RWPE2 (cell line): ENCODE results near the gene CAPN9.

Experiments used
- ATAC-seq: fragments of 200-7000 bp; cut with Tn5 transposase; 3 replicates; pipeline ENCODE4 v1.9.1; 2021; ENCODE audit warnings: low read depth
- DNase-seq: peaks from one replicate; pipeline ENCODE4 v3.0.0-alpha.2; 2020; ENCODE audit warnings: low spot score
- H3K27ac ChIP-seq: fragments of 450-650 bp; 2 replicates; pipeline ENCODE4 v1.5.1; 2017; ENCODE audit warnings: mild to moderate bottlenecking; ENCODE audit not compliant: poor library complexity, severe bottlenecking
- H3K27me3 ChIP-seq: fragments of 250-450 bp; sonication (Bioruptor Pico); 2 replicates; pipeline ENCODE4 v1.5.1; 2021; ENCODE audit warnings: mild to moderate bottlenecking, moderate library complexity; ENCODE audit not compliant: insufficient read depth, poor library complexity, severe bottlenecking
- H3K36me3 ChIP-seq: fragments of 250-450 bp; sonication (Bioruptor Pico); 2 replicates; pipeline ENCODE4 v1.5.1; 2020; ENCODE audit warnings: low read depth, mild to moderate bottlenecking, moderate library complexity
- H3K4me1 ChIP-seq: fragments of 250-450 bp; sonication (Bioruptor Pico); 2 replicates; pipeline ENCODE4 v1.5.1; 2021; ENCODE audit warnings: mild to moderate bottlenecking, moderate library complexity; ENCODE audit not compliant: insufficient read depth, poor library complexity, severe bottlenecking
- H3K4me3 ChIP-seq: fragments of 250-450 bp; sonication (Bioruptor Pico); 2 replicates; pipeline ENCODE4 v1.5.1; 2021; ENCODE audit warnings: mild to moderate bottlenecking, moderate library complexity; ENCODE audit not compliant: severe bottlenecking
- H3K9me3 ChIP-seq: fragments of 250-450 bp; sonication (Bioruptor Pico); 2 replicates; pipeline ENCODE4 v1.5.1; 2021; ENCODE audit warnings: mild to moderate bottlenecking, moderate library complexity; ENCODE audit not compliant: severe bottlenecking
- TF ChIP-seq, protein P1 (sequence below): fragments of 450-650 bp; IDR thresholded peaks from one replicate; pipeline ENCODE4 v1.5.1; 2017; ENCODE audit warnings: mild to moderate bottlenecking, moderate library complexity; ENCODE audit not compliant: poor library complexity, severe bottlenecking

The CAPN9 gene

DNA sequence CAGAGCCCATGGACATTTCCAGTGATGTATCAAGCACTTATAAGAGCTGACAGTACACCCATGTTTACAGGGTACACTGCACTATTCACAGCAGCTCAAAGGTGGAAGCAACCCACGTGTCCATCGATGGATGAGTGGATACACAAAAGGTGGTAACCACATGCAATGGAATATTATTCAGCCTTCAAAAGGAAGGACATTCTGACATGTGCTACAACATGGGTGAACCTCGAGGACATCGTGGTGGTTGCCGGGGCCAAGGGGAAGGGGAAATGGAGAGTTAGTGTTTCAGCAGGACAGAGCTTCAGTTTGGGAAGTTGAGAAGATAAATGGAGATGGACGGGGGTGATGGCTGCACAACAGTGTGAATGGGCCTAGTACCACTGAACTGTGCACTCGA, 42.4 kb upstream of the CAPN9 start:
- H3K27ac ChIP-seq = no peak overlapping the region
- no peak for DNase-seq
- TF ChIP-seq, protein P1, sequence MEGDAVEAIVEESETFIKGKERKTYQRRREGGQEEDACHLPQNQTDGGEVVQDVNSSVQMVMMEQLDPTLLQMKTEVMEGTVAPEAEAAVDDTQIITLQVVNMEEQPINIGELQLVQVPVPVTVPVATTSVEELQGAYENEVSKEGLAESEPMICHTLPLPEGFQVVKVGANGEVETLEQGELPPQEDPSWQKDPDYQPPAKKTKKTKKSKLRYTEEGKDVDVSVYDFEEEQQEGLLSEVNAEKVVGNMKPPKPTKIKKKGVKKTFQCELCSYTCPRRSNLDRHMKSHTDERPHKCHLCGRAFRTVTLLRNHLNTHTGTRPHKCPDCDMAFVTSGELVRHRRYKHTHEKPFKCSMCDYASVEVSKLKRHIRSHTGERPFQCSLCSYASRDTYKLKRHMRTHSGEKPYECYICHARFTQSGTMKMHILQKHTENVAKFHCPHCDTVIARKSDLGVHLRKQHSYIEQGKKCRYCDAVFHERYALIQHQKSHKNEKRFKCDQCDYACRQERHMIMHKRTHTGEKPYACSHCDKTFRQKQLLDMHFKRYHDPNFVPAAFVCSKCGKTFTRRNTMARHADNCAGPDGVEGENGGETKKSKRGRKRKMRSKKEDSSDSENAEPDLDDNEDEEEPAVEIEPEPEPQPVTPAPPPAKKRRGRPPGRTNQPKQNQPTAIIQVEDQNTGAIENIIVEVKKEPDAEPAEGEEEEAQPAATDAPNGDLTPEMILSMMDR = no peak
- no peaks in the 10 kb centered on the region for H3K4me1 ChIP-seq
- H3K27me3 ChIP-seq = no peaks in the 10 kb centered on the region
- no peaks in the 10 kb centered on the region for H3K36me3 ChIP-seq
- H3K9me3 ChIP-seq = no peaks in the 10 kb centered on the region
- H3K4me3 ChIP-seq = no peak overlapping the region
- ATAC-seq = no peak

DNA sequence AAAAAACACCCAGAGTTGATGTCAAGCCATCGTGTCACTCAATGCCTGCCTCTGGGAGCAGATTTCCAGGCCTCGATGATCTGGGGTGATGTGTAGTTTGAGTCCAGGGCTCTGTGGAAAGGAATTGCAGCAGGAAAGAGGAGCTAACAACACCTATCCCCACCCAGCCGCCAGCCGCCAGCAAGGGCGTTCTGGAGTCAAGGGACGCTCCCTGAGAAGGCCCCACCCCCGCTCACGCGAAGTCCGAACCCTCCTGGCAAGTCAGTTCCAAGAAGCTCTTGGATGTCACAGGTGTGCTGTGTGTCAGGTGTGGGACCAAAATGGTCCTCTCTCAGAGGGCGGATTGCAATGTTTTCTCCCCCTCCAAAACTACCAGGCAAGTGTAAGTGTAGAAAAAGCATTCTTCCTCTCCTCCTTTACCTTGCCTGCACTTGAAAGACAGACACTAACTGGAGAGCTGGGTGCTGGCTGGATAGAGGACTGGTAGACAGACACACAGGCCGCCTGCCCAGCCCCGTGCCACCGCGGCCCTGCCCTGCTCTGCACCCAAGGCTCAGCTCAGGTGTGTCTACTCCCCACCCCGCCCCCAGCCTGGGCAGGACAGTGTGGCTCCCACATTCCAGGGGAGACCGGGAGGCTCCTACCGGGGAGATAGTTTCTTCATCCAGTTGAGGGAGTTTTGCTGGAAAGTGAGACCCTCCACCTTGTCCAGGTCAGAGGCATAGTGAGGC, 41.7 kb upstream of the CAPN9 start:
- ATAC-seq (no peak), DNase-seq (no peak)
- TF ChIP-seq, protein P1 = no peak
- no peaks in the 10 kb centered on the region for H3K4me1 ChIP-seq
- H3K9me3 ChIP-seq = no peaks in the 10 kb centered on the region
- H3K27me3 ChIP-seq = no peaks in the 10 kb centered on the region
- H3K27ac ChIP-seq = no peak overlapping the region
- H3K36me3 ChIP-seq = no peaks in the 10 kb centered on the region
- H3K4me3 ChIP-seq = no peak overlapping the region

DNA sequence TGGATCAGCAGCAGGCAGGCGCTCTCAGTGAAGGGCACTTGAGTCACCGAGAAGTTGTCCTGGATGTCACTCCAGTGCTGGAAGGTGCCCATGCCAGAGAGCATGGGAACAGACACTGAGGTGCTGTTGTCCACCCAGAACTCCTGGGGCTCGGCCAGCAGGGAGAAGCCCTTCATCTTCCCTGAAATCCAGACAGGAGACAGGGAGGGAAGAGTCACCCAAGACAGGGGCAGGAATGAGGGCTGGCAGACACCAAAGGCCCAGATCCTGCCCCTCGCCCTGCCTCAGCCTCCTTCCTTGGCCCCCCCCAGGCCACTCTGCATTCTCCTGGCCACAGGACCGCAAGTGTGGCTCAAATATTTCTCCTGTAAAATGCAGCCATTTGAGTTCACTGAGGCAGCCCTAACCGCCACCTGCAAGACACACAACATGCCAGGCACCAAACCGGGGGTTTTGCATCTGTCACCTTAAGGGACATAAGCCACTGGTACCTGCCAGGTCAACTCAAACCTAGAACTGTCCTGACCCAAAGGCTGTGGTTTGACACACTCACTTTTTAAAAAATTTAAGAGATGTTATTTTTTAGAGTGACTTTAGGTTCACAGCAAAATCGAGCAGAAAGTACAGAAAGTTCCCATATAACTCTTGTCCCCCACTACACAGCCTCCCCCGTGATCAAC, 41.0 kb upstream of the CAPN9 start:
- TF ChIP-seq, protein P1 = no peak
- no peak overlapping the region for H3K4me3 ChIP-seq
- no peaks in the 10 kb centered on the region for H3K4me1 ChIP-seq
- no peaks in the 10 kb centered on the region for H3K27me3 ChIP-seq
- H3K36me3 ChIP-seq = no peaks in the 10 kb centered on the region
- H3K9me3 ChIP-seq = no peaks in the 10 kb centered on the region
- DNase-seq = no peak
- no peak overlapping the region for H3K27ac ChIP-seq
- no peak for ATAC-seq

DNA sequence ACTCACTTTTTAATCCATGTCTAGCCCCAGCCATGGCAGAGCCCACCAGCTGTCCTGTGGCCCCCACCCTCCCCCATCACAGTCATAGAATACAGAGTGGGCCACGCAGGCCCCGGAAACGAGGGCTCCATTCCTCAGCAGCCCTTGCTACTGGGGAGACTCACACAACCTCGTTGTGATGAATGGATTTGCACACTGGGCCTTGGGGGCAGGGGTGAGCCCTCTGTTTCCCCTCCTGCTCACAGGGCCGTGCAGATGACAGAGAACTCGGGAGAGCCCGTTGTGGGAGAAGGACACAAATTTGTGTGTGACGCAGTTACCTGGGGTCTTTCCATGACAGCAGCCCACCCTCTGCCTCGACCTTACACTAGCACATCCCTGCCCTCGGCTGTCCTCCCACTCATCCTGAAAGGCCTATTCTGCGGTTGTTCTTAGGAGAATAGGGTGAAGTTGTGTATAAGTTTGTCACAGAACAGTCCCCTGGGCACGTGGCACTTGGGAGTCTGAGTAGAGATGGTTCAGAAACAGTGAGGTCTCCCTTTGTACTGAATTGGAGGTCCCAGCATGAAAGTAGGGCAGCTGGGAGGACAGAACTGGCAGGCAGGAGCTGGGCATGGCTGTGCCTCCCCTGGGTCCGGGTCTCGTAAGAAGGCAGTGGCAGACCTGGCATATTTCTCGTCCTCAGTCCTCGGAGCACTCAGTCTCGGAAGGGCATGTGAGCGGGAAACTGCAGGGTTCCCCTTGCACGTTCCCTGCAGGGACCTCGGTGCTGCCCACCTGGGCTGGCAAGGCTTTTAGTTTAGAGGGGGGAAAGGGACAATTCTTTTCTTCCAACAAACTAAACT, 40.1 kb upstream of the CAPN9 start:
- no peaks in the 10 kb centered on the region for H3K36me3 ChIP-seq
- ATAC-seq (no peak), DNase-seq (no peak)
- no peaks in the 10 kb centered on the region for H3K27me3 ChIP-seq
- H3K9me3 ChIP-seq = no peaks in the 10 kb centered on the region
- TF ChIP-seq, protein P1 = no peak
- H3K27ac ChIP-seq = no peak overlapping the region
- H3K4me3 ChIP-seq = no peak overlapping the region
- no peaks in the 10 kb centered on the region for H3K4me1 ChIP-seq
